Epidermal melanocyte (primary cell): ENCODE measurements around the gene C1QTNF9.
"Not testable (repeated sequence)": the region's sequence is repeated elsewhere in the genome, so short reads cannot be mapped to it uniquely, and the experiment has no call there.

Experiments
- DNase-seq: peaks from one replicate; pipeline ENCODE4 v3.0.0; 2011; ENCODE audit warnings: low spot score; ENCODE audit not compliant: insufficient read length

Gene C1QTNF9

DNA sequence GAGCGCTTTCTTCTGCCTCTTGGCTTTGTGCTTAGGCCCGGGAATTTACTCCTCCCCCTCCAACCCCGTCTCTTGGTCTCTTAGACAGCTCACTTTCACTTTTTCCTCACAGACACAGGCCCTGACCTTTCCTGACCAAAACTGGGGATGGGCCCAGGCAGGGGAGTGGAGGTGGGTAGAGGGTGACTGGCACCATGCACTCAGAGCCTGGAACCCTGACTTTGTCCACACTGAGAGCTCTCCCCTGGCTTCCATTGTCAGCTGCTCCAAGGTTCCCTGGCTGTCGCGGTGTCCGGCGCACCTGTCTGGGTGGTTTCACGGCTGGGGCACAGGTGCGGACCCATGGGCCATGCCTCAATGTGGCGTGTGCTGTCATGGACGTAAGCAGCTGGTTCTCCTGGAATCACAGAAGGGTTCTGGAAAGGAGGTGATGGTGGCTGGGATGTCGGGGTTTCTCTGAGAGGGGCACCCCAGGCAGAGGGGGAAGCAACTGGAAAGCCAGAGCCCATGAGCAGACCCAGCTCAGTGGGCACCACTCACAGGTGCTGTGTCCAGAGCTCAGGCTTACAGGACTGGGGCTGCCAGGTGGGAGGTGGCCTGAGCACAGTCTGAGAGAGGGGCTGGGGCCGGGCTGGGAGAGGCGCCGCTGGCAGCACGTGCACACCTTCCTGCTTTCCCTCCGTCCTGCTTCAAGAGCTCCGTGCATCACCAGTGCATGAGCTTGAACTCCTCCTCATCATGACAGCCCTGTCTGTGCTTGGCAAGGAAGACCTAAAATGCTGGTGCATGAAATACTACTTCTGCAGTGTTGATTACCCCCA, 28.0 kb upstream of the C1QTNF9 start:
- DNase-seq: no peak

DNA sequence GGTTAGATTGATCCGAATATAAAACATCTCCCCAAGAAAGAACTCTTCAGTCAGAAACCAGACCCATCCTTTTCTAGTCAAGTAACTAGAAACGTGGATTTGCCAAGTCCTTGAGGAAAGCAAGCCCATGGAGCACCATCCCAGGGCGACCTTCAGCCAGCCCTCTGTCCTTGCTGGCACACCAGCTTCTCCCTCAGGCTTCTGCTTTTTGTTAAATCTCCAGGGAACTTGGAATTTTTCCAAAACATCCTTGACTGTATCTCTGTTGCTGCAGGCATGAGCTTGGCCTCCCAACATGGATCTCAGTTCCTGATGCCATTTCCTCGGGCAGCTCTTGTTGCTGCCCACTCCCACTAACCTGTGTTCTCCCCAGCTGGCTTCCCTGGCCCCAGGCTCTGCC, 27.1 kb upstream of the C1QTNF9 start:
- no peak for DNase-seq

DNA sequence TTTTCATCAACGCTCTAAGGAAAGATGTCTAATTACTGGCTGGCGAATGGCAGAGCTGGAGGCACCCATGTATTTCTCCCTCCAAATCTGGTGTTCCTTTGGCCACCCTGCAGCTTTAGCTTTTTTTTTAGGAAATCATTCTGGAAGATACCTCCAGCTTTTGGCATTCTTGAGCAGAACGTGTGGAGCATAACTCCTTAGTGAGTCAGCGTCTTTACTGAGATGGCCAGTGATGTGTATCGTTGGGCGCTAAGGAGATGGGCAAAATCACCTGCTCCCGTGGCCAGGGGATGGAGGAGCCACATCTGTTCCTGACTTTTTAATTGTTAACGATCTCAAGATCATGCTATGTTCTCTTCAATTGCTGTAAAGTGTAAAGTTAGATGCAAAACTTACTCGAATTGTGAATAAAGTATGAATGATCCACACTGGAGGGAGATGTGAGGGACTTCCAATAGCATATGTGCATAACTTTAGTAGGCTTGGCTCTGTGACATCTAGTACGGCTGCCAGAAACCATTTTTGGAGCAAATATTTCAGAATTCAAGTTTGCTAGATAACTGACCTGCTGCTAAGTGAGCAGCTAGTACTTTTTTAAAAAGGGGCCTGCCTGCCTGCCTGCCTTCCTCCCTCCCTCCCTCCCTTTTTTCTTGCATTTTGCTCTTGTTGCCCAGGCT, 24.4 kb upstream of the C1QTNF9 start:
- no peak for DNase-seq

DNA sequence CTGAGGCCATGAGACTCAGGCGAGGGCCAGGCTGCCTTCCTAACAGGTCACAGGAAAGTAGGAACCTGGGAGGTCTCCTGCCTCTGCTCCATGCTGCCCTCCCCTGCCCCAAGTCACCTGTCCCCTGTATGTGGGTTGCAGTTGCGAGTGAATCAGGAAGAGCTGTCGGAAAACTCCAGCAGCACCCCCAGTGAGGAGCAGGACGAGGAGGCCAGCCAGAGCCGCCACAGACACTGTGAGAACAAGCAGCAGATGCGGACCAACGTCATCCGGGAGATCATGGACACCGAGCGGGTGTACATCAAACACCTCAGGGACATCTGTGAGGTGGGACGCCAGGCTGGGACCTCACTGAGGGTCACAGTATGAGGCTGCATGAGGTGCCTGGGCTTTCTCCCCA, 22.8 kb upstream of the C1QTNF9 start:
- no peak for DNase-seq

DNA sequence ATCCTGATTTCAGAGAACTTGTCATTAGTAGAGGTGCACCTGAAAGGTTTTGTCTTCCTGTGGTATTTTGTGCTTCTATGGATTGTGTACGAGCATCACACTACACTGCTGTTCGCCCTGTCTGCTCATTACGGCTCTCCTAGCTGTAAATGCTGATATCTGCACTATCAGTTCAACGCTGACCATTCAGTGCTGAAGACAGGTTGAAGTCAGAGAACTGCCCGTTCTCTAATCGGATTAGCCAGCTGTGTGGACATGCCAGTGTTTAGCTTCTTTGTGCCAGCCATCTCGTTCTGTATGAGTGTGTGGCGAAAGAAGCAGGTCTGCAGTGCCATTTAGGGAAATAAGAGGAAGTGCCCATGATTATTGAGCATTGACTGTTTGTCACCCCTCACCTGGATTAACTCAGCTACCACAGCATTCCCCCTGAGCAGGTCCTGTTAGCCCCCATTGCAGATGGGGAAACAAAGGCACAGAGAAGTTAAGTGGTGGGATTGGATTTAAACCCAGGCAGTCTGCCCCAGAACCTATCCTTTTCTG, 21.6 kb upstream of the C1QTNF9 start:
- no peak for DNase-seq

DNA sequence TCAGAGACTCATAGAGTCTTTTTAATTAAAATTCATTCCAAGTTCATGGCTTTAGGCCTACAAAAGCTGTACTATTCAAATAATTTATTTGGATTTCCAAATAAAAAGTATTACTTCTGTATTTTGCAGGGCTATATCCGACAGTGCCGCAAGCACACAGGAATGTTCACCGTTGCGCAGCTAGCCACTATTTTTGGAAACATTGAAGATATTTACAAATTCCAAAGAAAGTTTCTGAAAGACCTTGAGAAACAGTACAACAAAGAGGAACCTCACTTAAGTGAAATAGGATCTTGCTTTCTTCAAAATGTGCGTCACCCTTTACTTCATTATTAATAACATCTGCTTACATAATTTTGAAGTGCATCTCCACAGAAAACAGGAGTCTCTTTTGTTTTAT, 20.5 kb upstream of the C1QTNF9 start:
- DNase-seq: no peak

DNA sequence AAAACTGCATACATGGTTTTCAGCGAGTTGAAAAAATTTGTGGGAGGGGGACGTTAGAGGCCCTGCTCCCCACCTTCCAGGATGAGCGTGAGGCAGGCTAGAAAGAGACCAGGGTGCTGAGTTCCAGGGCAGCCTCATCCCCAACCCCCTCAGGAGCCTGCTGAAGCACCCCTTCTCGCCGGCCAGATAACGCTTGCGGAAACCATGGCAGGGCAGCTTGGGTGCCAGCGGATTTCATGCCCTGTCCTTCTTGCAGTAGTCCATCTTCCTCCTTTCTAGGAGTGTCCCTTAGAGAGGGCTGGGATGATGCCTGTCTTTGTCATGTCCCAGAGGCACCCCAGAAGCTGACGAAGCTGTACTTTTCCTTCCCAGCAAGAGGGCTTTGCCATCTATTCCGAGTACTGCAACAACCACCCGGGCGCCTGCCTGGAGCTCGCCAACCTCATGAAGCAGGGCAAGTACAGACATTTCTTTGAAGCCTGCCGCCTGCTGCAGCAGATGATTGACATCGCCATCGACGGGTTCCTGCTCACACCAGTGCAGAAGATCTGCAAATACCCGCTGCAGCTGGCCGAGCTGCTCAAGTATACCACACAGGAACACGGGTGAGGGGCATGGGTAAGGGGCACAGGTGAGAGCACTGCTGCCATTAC, 19.0 kb upstream of the C1QTNF9 start:
- no peak for DNase-seq

DNA sequence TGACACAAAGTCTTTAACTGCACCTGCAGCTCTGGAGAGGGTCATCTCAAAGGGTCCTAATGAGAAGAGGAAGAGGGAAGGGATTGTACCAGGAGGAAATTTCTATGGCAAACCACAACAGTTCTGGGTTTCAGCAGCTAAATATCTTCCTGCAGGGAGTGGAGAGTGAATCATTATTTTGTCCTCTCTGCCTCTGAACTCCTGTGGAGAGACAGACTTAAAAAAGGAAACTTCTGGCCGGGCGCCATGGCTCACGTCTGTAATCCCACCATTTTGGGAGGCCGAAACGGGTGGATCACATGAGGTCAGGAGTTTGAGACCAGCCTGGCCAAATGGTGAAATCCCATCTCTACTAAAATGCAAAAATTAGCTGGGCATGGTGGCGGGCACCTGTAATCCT, 16.9 kb upstream of the C1QTNF9 start:
- DNase-seq: no peak

DNA sequence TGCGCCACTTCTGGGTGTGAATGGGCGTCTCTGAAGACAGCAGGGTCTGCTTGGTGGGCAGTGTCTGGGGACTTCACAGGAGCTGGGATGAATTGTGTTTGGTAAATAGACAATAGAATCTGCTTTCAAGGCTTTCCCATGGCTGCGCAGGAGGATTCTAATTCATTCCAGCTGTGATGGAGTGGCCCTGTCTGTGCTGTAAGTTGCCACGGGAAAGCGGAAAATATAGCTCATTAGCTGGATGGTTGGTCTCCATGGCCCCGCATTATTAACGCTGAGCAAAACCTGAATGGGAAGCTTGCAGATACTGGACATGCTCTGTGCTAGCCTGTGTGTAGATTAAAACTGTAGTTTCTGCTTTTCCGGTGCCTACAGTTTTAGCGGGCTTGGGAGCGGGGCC, 15.6 kb upstream of the C1QTNF9 start:
- DNase-seq: no peak

DNA sequence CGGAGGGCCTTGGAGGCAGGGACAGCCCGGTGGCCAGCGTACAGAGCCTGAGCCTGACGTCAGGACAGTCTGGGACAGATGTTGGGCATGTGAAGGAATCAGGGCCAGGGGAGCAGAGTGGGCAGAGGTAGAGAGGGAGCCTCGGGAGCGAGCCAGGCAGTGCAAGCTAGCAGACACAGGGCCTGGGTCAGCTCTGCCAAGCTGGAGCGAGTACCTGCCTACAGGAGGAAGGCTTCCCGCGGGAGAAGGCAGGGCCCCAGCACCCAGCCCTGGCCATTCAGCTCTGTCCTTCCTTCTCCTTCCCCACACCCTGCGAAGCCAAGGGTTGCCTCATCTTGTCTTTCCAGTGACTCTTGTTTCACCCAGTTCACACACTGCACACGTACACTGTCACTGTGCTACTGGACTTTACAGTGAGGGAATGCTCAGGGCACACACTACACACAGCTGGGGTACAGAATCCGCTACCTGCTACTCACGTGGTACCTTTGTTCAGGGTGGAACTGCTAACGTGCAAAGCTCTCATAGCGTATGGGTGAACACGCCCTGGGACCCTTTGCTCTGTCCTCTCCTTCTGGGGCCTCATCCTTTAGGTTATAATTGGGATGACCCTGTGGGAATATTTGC, 9.8 kb upstream of the C1QTNF9 start:
- no peak for DNase-seq

DNA sequence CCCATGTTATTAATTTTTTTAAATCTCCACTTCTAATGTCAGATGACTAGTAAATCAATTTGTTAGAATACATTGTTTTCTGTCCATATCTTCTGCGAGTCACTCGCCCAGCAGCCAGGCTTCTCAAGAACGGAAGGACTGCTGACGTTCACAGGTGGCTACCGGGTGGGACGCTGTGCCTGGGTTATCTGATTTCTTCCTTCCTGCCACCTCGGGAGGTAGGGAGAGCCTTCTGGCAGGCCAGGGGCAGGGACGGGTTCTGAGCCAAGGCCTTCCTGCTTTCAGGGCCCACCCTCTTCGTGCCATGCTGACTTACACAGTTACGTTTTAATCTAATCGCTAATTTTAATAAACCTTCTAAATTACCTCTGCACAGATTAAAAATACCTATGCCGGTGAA, 7.9 kb upstream of the C1QTNF9 start:
- DNase-seq: no peak

DNA sequence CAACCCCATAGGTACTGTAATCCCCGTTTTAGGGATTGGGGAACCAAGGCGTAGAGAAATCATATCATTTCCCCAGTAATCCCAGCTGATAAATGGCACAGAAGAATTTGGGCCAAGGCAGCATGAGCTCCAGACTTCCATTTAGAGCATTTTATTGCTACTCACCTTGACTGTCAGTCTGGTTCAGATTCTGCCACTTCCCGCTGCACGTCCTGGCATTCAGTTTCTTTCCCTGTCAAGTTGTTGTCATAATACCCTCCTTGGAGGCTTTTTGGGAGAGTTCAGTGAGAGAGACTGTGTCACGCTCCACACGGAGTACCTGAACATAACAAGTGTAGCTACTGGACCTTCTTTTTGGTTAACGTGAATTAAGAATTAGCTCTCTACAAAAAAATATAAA, 7.5 kb upstream of the C1QTNF9 start:
- DNase-seq: no peak

DNA sequence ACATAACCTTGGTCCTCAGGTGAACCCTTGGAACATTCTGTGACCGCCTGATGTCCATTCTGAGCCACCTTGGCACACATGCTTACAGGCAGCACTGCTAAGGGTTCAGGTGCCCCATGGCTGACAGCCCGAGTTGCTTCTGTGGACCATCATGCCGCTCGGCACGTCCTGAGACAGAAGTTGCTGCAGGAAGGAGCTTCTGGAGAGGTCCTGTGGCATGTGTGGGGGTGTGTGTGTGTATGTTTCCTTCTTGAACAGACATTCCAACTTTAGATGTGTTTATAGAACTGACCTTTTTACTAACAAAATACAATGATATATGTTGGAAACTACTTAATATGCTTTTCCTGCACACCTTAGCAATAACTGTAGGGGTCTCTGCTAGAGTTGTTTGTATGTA, 4.8 kb upstream of the C1QTNF9 start:
- DNase-seq: no peak

DNA sequence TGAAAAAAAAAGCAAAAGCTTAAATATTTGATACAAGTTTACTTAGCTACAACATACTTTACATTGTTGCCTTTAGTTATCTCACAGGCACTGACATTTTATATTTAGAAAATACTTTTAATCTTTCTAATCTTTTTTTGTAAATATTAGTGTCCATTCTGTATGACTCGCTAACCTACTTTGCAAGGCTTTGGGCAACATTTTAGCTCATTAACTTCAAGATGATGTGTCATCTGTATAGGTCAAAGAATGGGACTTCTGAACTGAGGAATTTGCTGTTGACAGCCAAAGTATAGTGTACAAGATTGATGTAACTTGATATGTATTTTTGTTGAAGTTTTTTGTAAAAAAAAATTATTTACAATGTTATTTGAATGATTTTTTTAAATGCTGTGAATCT, 2.7 kb upstream of the C1QTNF9 start:
- no peak for DNase-seq

DNA sequence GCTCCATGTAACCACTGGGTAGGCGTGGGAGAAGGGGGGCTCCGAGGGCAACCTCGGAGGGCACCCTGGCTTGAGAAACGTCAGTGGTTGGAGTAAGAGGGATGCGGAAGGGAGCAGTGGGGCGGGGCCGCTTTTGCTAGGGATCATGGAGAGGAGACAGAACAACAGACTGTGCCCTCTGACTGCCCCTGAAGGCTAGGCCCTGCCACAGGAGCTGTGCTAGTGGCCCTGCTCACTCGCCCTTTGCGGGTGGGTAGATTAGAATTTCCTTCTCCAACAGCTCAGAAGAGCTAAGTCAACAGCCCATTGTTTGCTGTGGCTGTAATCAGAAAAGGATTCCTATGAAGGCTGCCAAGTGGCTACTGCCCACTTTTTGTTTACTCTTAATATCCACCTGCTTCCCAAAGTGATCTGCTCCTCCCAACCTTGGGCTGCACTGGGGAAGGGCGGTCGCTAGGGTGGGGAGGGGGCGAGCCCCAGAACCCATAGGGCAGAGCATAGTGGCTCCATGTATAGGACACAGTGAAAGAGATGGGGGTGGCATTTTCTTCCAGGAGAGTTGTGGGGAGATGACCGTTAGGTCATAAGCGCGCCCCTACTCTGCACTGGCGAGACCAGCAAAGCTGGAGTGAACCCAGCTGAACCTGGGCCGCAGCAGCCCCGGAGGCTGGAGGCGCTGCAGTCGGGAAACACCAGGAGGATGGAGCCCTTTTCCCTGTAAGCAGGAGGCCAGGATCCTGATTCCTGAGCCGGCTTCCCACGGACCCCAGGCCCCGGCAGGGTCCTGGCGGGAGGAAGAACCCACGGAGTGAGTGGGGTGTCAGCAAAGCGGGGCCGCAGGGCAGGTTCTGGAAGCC, 1.9 kb upstream of the C1QTNF9 start:
- no peak for DNase-seq

DNA sequence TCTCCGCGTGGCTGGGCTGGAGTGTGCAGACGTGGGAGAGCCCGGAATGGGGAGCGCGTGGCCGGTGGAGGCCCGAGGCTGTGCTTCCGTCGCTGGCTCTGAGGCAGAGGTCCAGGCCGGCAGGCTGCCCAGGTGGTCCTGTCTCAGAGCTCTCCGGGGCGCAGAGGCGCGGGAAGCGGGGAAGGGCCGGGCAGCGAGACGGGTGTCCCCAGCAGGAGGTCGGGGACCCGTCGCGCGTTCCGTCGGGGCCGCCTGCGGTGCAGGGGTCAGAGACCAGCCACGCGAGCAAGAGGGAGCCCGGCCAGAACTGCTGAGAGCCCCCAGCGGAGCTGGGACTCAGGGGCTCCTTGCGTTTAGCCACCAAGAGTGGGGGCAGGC, 1.3 kb upstream of the C1QTNF9 start:
- DNase-seq: no peak

DNA sequence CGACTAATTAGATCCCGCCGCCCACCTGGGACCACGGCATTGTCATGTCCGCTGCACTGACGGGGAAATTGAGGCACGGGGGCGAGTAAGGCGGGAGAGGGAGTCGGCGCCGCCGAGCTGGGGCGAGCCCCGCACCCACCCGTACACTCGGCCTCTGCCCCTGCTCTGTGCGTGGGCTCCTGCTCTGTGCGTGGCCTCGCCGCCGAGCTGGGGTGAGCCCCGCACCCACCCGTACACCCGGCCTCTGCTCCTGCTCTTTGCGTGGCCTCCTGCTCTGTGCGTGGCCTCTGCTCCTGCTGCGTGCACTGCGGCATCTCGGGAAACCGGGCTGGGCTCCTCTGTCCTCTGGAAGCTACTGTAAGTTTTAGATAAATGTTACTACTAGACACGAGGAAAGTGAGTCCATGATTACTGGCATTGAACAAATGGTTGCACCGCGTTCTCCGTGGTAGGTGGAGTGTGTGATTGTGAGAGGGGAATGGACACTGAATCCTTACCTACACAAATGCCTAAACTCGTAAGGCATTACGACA, 826 bp upstream of the C1QTNF9 start:
- DNase-seq: no peak

DNA sequence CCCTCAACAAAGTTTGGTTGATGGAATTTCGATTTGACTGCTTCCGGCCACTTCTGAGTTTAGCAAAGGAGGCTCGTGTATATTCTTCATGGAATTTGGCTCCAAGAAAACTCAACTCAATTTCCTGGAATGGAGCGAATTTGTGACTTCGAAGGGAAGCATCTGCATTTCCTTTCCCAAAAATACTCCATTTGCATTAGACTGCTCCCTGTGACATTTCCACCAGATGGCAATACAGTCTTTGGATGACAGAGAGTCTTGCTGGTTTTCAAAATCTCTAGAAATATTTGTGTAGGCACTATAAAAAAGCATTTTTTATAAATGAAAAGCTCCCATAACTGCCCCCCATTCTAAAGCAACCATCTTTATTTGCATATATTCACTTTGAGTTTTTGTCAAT, 4.1 kb downstream of the C1QTNF9 start:
- DNase-seq: no peak

DNA sequence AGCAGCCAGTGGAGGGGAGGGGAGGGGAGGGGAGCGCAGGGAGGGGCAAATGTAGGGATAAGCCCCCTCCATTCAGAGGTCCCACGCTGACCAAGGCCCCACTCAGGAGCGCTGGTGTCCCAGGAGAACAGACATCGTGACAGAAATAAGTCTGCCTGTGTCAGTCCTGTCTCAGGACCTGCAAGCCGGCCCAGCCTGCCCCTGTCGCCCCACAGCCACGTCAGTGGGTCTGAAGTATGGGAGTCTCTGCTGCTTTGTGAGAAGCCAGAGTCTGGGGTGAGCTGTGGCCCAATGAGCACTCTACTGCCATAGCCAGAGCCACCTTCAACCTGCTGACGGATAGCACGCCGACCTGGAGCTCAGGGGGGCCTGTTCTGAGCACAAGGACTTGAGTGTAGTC, 8.5 kb downstream of the C1QTNF9 start:
- DNase-seq: not testable (repeated sequence)

DNA sequence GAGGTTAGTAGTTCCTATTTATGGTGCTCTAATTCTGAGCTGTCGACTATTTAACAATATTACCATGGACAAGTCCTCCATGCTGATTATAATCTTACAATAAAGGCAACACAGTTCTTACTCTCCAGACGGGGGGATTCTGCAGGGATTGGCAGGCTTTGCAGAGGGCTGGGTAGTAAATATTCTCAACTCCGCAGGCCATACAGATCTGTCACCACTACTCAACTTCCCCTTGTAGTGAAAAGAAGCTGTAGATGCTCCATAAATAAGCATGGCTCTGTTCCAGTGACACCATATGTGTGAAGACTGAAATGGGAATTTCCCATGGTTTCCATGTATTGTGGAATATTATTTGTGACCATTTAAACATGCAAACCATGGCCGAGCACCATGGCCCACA, 9.5 kb downstream of the C1QTNF9 start:
- DNase-seq: not testable (repeated sequence)

DNA sequence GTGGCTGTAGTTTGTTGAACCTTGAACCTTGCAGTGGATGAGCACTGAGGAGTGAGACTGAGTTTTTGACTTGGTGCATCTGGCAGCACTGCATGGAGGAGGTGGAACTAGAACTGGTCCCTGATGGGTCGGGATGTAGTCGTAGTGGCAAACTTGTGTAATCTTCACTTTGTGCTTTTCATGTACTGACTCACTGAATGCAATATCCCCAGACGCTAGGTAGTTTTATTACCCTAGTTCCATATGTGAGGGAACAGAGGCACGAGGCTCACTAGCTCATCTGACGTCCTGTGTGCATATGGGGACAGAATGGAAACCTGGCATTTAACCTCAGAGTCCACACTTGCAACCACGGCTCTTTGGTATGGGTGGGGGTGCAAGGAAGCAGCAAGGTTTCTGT, 10.3 kb downstream of the C1QTNF9 start:
- DNase-seq: not testable (repeated sequence)
